Adrenal gland (tissue), 12 donors: Measurements from ENCODE around the gene TFAP2B. TPM values are rescaled to one million over a fixed set of nuclear protein-coding genes. Genes with fewer than 3 reads are reported as not detected.

ENCODE experiments used
- DNase-seq, 7 donors: peaks; one replicate each; pipeline ENCODE4 v3.0.0-alpha.2; 2019 to 2020
- H3K27ac ChIP-seq, 5 donors: fragments of 200-600 bp; sonication (generic) in 4 of 5; 1 replicate in 3 of 5; 2 replicates in 2 of 5; pipeline versions ENCODE4 v1.5.1 to v1.8.0; 2016 to 2020; ENCODE audit warnings: mild to moderate bottlenecking in 1 of 5
- H3K27me3 ChIP-seq: fragments of 200-600 bp; 2 replicates; pipeline ENCODE4 v1.8.0; 2021
- H3K36me3 ChIP-seq, 2 donors: fragments of 200-600 bp; replicated peaks in 1 of 2; 1 replicate in 1 of 2; 2 replicates in 1 of 2; pipeline versions ENCODE4 v1.5.1 to v1.8.0; 2018 to 2022
- H3K4me1 ChIP-seq, 2 donors: fragments of 200-600 bp; replicated peaks in 1 of 2; 1 replicate in 1 of 2; 2 replicates in 1 of 2; pipeline versions ENCODE4 v1.5.1 to v1.8.0; 2018 to 2021
- H3K4me3 ChIP-seq, 4 donors: fragments of 200-600 bp; sonication (generic) in 3 of 4; one replicate each; pipeline ENCODE4 v1.5.1; 2016 to 2018
- H3K9me3 ChIP-seq, 3 donors: fragments of 200-600 bp; sonication (generic) in 1 of 3; replicated peaks in 1 of 3; 1 replicate in 2 of 3; 2 replicates in 1 of 3; pipeline versions ENCODE4 v1.5.1 to v1.8.0; 2016 to 2021
- POLR2A ChIP-seq, 2 donors: fragments of 450-650 bp; IDR thresholded peaks; one replicate each; pipeline ENCODE4 v1.6.1; 2017; ENCODE audit warnings: antibody characterized with exemption in 2 of 2, mild to moderate bottlenecking in 2 of 2, moderate library complexity in 1 of 2
- WGBS, 4 donors: extraction: QIAGEN DNeasy Blood & Tissue Kit in 2 of 4; methylation state at CpG; one replicate each; pipeline versions ENCODE4 v1.1.5 to v1.1.7; 2013 to 2017; 5-methylcytosine and 5-hydroxymethylcytosine counted together
- intact Hi-C, 2 donors: fragments of 100-400 bp; cut with DNase I; formaldehyde crosslinking; loops; one replicate each; pipeline versions ENCODE4 v1.14.1 to v1.15.0; 2022 to 2023
- polyA plus RNA-seq, 3 donors: library from polyadenylated mRNA; stranded (reverse); fragments of 200-250 nt in 2 of 3; fragments of 350-450 nt in 1 of 3; fragmentation: Illumina TruSeq in 1 of 3; extraction: RNeasy Lipid Tissue Mini Kit (QIAGEN cat#74804) in 1 of 3; gene quantifications; one replicate each; pipeline ENCODE4 v1.2.3, GENCODE V29; 2013 to 2014
- total RNA-seq, 9 donors: library from RNA; depleted of rRNA in 4 of 9; stranded (reverse); fragments of >200 nt in 4 of 9; fragments of 120-200 nt in 1 of 9; fragmentation: NEBNext Ultra II Directional in 1 of 9; extraction: Animal tissue kit (Norgen Biotek cat#: 25700) in 1 of 9; gene quantifications; one replicate each; pipeline versions ENCODE4 v1.1.0 to v1.2.4, GENCODE V29; 2013 to 2023
- TF ChIP-seq, protein P1 (sequence below), 6 experiments: fragments of 450-650 bp in 4 of 6; fragments of 200-600 bp in 2 of 6; sonication (generic) in 1 of 6; IDR thresholded peaks; 1 replicate in 5 of 6; 2 replicates in 1 of 6; pipeline versions ENCODE4 v1.5.1 to v1.8.0; 2016 to 2021; ENCODE audit warnings: antibody characterized with exemption in 6 of 6, mild to moderate bottlenecking in 2 of 6, moderate library complexity in 1 of 6
- donor health status: healthy with polysubstance abuse.
- donor health status: Bipolar disorder and iron deficiency.
- donor health status: DM: yes; HTN: yes; CAD: no.
- donor health status: DM: no; HTN: no; CAD: no.
- donor health status: DM: no; HTN: no; CAD: no.
- donor health status: DM: yes; HTN: yes; CAD: no.

The TFAP2B gene
- total and polyA plus RNA-seq, 12 donors = 0.19 to 7.1 (median 2.7) TPM; not detected in 3

GRCh38 chr6:50868466-50868865 lies 49.8 kb downstream of the TFAP2B start:
- Histone ChIP-seq H3K36me3 (no peaks in the 10 kb centered on the region), H3K27ac (no peak overlapping the region), H3K9me3 (no peaks in the 10 kb centered on the region), H3K4me1 (no peaks in the 10 kb centered on the region), H3K27me3 (no peaks in the 10 kb centered on the region), H3K4me3 (no peak overlapping the region)
- TF ChIP-seq, protein P1, sequence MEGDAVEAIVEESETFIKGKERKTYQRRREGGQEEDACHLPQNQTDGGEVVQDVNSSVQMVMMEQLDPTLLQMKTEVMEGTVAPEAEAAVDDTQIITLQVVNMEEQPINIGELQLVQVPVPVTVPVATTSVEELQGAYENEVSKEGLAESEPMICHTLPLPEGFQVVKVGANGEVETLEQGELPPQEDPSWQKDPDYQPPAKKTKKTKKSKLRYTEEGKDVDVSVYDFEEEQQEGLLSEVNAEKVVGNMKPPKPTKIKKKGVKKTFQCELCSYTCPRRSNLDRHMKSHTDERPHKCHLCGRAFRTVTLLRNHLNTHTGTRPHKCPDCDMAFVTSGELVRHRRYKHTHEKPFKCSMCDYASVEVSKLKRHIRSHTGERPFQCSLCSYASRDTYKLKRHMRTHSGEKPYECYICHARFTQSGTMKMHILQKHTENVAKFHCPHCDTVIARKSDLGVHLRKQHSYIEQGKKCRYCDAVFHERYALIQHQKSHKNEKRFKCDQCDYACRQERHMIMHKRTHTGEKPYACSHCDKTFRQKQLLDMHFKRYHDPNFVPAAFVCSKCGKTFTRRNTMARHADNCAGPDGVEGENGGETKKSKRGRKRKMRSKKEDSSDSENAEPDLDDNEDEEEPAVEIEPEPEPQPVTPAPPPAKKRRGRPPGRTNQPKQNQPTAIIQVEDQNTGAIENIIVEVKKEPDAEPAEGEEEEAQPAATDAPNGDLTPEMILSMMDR (IDR thresholded peaks at IDR 0.05) = no peak
- TF ChIP-seq POLR2A (IDR thresholded peaks at IDR 0.05) = no peak
- no peak for DNase-seq
- 82 to 96% (median 94%) methylated on average over 1 of the region's 1 CpG for WGBS, 4 donors
- intact Hi-C loops = no loop called here

- Histone ChIP-seq H3K36me3 (no peaks in the 10 kb centered on the region), H3K27me3 (no peaks in the 10 kb centered on the region), H3K4me1 (no peaks in the 10 kb centered on the region), H3K27ac (no peak overlapping the region), H3K4me3 (no peak overlapping the region), H3K9me3 (no peaks in the 10 kb centered on the region)
- TF ChIP-seq, protein P1 (IDR thresholded peaks at IDR 0.05) = no peak
- no peak for TF ChIP-seq POLR2A (IDR thresholded peaks at IDR 0.05)
- WGBS, 4 donors = 58 to 82% (median 69%) methylated on average over 1 of the region's 1 CpG
- DNase-seq = no peak
- intact Hi-C loops = no loop called here
These were observed 54.5 kb downstream of the TFAP2B start for GRCh38 chr6:50873167-50873566.

DNA sequence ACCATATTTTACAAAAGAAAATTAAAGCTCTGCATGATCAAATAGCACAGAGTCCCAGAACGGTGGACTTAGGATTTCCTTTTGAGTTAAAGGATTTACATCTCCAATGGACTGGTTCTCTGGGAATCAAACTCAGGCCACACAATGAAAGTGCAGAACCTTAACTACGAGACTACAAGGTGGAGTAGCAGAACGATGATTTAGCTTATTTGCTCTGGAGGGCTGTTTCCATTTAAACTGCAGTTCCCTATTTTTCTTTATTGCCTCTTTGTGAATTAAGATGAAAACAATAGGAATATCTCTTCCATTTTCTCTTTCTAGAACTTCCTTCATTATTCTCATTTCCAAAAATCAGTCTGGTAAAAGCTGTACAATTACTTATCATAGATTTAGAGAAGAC lies 65.7 kb downstream of the TFAP2B start:
- no peak for TF ChIP-seq POLR2A (IDR thresholded peaks at IDR 0.05)
- TF ChIP-seq, protein P1 (IDR thresholded peaks at IDR 0.05) = no peak
- Histone ChIP-seq H3K27me3 (no peaks in the 10 kb centered on the region), H3K4me1 (no peaks in the 10 kb centered on the region), H3K27ac (no peak overlapping the region), H3K36me3 (no peaks in the 10 kb centered on the region), H3K9me3 (no peaks in the 10 kb centered on the region), H3K4me3 (no peak overlapping the region)
- DNase-seq = no peak
- intact Hi-C loops = no loop called here
- WGBS, 4 donors = 58 to 70% (median 66%) methylated on average over 3 of the region's 3 CpGs

DNA sequence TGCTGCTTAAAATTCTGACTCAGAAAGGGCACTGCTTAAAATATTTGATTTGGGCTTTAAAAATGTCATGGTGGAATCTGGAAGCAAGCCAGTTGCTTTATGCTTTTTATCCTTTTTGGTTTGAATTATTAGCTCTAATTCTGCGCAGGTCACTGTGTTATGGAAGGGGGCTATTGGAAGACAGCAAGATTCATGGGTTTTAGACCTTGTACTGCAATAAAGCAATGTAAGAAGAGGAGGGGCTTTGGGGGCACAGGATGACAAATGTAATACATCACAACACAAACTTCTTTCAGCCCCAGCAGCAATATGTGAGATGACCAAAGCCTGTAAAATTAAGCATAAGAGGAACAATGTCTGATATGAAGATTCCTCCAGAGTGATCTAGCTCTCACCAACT lies 68.4 kb downstream of the TFAP2B start:
- intact Hi-C loops = no loop called here
- Histone ChIP-seq H3K9me3 (no peaks in the 10 kb centered on the region), H3K36me3 (no peaks in the 10 kb centered on the region), H3K4me1 (no peaks in the 10 kb centered on the region), H3K27me3 (no peaks in the 10 kb centered on the region), H3K4me3 (no peak overlapping the region), H3K27ac (no peak overlapping the region)
- WGBS, 4 donors = 30 to 63% (median 49%) methylated on average over 1 of the region's 1 CpG
- TF ChIP-seq, protein P1 (IDR thresholded peaks at IDR 0.05) = no peak
- no peak for TF ChIP-seq POLR2A (IDR thresholded peaks at IDR 0.05)
- no peak for DNase-seq
